ENCODE data around the gene TAF1C.

GRCh38 chr16:84226026-84226425 is 39.2 kb upstream of the TAF1C start:
- TF ChIP-seq, protein P1, sequence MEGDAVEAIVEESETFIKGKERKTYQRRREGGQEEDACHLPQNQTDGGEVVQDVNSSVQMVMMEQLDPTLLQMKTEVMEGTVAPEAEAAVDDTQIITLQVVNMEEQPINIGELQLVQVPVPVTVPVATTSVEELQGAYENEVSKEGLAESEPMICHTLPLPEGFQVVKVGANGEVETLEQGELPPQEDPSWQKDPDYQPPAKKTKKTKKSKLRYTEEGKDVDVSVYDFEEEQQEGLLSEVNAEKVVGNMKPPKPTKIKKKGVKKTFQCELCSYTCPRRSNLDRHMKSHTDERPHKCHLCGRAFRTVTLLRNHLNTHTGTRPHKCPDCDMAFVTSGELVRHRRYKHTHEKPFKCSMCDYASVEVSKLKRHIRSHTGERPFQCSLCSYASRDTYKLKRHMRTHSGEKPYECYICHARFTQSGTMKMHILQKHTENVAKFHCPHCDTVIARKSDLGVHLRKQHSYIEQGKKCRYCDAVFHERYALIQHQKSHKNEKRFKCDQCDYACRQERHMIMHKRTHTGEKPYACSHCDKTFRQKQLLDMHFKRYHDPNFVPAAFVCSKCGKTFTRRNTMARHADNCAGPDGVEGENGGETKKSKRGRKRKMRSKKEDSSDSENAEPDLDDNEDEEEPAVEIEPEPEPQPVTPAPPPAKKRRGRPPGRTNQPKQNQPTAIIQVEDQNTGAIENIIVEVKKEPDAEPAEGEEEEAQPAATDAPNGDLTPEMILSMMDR (conservative IDR thresholded peaks at IDR 0.05 in 1 of 2, IDR thresholded peaks at IDR 0.05 in 1 of 2; ENCODE audit: extremely low read depth in 1 of 2, insufficient read depth in 1 of 2, low read depth in 1 of 2, low read length in 2 of 2): no peak
- no peak for TF ChIP-seq EZH2 (IDR thresholded peaks at IDR 0.05; ENCODE audit: borderline replicate concordance, low read length)
